GOT3 (cell line): ENCODE results near the gene CBLIF.
"Not testable (repeated sequence)": the region's sequence is repeated elsewhere in the genome, so short reads cannot be mapped to it uniquely, and the experiment has no call there.

Experiments
- DNase-seq: peaks from one replicate; lab custom pipeline; 2025; ENCODE audit warnings: mixed read lengths; lab: John Stamatoyannopoulos, UW

The CBLIF gene

DNA sequence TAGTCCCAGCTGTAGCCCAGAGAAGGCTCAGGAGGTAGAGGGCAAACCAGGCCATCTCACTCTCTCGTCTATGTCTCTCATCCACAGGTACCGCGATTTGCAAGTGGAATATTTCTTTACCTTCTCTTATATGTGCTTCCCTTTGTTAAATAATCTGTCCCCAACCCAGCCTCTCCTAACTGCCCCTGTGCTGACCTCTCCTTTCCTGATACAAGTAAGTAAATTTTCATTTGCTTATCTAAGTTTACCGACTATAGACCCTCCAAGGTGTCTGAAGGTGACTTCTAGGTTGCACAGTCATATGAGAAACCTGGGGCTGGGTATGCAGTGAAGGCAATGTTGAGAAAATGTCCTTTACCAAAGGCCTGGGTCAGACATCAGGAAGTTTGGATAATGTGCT, at the start of gene CBLIF:
Gene CBLIF, minus strand, starts transcription at position 101 of the 400 bp plus-strand sequence. Its CDS starts 46 bp downstream, at position 55.
- no peak for DNase-seq

DNA sequence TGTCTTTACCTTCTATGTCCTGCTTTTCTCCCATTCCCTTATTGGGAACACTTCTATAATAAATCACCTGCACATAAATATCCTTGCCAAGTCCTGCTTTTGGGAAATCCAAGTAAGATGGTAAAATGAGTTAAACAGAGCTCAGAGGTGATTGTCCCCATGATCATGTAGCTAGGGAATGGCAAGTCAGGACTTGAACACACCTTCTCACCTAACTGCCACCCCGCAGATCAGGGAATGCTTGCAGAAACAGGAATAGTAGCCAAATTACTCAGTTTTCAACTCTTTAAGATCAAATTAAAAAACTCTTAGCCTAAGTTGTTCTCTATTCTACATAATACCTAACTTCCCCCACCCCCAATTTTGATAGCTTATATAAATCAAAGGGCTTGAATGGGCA, 49.3 kb upstream of the CBLIF start:
- no peak for DNase-seq

DNA sequence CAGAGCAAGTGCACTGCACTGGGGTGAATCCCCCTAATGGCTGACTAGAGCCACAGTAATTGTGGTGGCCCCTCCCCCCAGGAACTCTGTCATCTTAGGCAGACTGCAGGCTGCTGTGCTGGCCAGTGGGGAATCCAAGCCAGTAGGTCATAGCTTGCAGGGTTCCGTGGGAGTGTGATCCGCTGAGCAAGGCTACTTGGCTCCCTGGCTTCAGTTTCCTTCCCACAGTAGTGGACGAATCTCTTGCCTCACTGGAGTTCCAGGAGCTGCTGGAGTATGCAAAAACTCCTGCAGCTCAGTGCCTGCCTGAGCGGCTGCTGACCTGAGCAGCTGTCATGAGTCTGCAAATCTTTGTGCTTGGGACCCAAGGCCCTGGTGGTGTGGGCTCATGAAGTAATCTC, 46.5 kb upstream of the CBLIF start:
- DNase-seq: no peak

DNA sequence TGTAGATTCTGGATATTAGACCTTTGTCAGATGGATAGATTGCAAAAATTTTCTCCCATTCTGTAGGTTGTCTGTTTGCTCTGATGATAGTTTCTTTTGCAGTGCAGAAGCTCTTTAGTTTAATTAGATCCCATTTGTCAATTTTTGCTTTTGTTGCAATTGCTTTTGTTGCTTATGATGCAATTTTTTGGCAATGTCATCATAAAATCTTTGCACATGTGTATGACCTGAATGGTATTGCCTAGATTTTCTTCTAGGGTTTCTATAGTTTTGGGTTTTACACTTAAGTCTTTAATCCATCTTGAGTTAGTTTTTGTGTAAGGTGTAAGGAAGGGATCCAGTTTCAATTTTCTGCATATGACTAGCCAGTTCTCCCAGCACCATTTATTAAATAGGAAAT, 41.9 kb upstream of the CBLIF start:
- not testable (repeated sequence) for DNase-seq

DNA sequence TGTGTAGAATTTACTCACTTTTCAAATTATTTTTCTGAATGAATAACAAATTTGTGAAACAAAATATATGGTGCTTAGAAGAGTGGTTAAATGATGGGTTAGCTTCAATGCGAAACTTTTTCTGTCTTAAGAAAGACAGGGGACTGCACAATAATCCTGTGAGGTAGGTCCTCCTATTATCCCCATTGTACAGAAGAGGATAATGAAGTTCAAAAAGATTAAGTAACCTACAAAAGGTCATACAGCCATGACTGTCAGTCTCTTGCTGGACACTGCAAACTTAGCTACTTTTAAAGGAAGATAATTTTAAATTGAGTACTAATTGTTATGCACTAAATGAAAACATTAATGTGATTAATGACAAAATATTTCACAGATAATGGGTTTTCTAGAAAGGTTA, 38.3 kb upstream of the CBLIF start:
- DNase-seq: no peak

DNA sequence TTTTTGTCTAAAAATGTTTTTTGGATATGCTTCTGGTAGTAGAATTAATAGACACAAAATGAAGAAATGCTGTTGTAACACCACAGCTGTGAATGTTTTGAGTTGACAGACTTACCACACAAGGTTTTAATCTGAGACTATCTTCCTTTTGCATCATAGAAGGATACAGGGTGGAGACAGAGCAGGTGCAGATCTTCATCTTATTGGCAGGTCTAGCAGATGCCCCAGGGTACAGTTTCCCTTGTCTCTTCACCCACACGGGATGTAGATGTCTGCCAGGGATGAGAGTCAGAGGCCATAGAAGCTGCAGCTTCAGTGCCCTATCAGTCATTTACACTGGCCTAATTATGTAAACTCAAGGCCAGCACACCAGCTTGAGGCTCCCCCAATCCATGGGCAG, 34.3 kb upstream of the CBLIF start:
- no peak for DNase-seq

DNA sequence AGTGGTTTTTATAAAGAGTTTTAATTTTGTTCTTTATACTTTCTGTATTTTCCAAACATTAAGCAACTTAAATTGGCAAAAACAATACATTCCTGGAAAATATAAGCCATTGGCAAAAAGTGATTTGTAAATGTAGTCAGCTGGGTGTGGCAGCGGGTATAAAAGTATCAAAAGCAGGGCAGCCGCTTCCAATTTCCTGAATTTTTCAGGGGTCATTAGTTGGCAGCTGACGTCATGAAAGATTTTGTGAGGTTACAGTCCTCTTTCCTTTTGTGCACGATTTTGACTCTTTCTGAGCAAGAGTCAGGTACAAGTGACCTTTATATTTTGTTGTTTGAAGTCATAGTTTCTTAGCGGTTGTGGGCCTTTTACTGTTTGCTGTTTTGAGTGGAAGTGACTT, 33.3 kb upstream of the CBLIF start, which contains the start of gene OOSP3:
Gene OOSP3, plus strand, starts transcription at position 208 of the 400 bp plus-strand sequence. Its CDS starts 27 bp downstream, at position 235.
- no peak for DNase-seq

DNA sequence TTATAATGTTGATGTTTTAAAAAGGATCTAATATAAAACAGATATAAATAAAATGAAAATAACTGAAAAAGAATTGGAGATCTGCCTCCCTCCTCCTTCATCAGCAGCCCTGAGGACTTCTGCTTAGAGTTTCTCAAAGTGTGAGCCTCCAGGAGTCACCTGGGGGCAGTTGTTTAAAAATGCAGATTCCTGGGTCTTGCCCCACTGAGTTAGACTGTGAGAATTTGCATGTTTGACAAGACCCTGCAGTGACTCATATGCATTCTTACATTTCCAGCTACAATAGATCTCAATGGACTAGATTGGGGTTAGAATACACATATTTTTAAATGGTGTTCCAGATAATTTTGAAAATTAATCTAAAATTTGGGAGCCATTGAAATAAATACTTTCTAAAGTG, 32.5 kb upstream of the CBLIF start:
- DNase-seq: no peak

DNA sequence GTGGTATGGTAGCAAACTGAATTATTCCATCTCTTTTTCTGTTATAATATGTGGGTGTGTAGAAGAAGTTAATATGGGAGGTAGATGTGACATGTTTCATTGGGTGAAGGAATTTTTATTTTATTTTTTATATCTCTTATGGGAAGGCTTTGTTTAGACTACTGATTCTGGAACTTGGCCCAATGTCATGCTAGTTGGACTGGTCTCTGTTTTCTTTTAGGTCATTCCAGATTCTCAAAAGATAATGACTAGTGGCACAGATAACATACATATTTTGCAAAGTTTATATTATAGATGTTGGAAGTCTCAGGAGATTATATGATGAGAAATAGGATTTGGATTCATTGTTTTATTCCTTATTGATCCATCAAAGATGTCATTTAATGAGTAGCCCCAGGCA, 32.0 kb upstream of the CBLIF start:
- no peak for DNase-seq

DNA sequence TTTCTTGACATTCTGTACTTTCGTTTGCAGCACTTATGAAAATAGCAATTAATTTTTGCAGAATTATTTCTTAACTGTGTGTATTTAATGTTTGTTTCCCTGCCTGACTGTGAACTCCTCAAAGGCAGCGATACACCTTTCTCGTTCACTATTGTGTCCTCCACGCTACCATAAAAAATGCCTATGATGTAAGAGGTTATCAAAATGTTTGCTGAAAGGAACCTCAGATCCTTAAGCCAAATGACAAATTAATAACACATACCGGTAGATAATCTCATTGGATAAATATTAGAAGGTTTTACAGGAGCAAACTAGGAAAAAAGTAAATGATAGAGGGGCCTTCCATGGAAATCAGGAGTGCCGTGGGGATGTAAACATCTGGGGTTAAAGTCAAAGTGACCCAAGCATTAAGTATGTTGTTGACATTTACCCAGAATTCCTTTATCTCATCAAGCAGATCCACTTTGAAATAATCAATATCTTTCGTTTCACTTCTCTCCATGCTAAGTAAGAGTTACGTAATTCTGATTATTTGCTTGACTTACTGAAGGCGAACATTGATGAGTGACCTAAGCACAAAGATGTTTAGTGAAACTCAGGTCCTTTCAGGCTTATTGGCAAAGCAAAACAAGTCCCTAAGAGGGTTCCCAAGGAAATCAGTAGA, 30.7 kb upstream of the CBLIF start:
- DNase-seq: no peak

DNA sequence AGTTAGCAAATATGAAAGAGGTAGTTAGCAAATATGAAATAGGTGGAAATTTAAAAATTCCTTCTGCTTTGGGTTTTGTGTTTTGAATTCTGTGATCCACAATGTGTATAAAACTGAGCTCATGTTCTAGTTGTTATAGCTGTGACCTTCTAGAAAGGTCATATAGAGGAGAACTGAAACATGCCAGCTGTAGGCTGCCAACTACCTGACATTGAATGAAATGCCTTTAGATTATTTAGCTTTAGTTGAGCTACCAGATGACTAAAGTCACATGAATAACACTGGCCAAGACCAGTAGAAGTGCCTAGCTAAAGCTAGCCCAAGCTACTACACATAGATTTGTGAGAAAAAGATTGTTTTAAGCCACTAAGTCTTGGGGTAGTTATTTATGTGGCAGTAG, 26.8 kb upstream of the CBLIF start:
- DNase-seq: no peak

DNA sequence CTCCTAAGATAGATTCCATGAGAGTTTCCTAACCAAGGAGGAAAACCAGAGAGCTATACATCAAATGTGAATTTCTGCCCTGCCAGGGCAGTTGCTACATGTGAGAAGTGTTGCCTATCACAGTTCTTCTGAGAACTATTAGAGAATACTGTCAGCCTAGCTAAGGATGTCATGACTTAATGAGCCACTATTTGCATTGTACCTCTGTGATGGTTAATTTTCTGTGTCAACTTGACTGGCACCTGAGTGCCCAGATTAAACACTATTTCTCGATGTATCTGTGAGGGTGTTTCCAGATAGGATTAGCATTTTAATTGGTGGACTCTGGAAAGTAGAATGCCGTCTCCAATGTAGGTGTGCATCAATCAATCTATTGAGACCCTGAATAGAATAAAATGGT, 22.6 kb upstream of the CBLIF start:
- DNase-seq: no peak

DNA sequence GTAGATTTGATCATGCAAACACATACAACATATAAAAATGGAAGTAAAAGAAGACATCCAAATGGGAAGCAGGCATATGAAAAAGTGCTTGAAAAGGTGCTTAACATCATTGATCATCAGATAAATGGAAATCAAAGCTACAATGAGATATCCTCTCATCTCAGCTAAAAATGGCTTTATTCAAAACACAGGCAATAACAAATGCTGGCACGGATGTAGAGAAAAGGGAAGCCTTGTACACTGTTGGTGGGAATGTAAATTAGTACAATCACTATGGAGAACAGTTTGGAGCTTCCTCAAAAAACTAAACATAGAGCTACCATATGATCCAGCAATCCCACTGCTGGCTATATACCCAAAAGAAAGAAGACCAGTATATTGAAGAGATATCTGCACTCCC, 21.5 kb upstream of the CBLIF start:
- DNase-seq: no peak

DNA sequence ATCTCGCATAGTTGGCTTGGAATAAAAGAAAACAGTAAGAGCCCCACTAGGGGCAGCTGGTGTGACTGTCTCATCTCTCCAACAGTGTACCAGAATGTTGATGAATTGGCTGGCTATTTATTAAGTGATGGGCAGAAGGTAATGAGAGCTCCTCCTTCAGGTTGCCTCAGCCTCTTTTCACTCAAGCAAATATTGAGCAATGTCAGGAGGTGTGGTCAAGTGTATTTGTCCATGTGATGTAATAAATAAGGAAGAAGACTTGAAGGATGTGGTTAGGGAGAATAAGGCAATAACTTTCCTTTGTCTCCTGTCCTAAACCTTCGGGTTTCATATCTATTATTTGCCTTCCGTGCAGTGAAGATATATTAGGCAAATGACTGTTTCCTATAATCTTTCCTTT, 21.1 kb upstream of the CBLIF start, which contains the start of gene TCN1:
Gene TCN1, minus strand, starts transcription at position 91 of the 400 bp plus-strand sequence. Its CDS starts 17 bp downstream, at position 74.
- DNase-seq: no peak

DNA sequence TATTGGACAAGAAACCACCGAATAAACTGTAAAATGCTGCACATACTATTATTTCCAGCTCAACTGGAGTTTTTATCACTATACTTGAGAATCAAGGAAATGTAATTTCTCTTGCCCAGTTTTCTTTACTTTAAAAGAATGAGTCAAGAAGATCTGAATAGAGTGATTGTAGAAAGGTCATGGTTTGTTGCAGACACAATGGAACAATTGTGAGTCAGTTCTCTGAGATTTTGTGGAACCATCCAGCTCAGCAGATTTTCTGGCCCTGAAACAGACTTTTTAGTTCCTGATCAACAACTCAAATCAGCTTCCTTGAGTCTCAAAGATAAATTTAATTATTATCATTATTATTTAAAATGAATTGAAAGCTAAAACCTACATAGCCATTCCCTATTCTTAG, 19.7 kb upstream of the CBLIF start:
- DNase-seq: no peak

DNA sequence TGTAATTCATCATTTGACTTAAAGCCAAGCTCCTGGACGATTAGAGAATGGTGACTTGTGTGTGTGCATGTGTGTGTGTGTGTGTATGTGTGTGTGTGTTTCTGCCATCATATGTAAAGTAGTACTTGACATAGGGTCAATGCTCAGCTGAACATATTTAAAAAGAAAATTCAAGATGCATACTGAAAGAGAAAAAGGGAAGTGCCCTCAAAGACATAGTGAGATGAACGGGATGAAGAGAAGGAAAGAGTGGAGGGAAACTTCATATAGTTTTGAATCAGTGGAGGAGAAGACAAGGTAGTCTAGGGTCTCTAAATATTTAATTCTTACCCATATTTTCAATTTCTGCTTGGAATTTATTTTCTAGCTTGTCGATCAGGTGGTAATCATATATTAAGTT, 17.0 kb upstream of the CBLIF start:
- no peak for DNase-seq

DNA sequence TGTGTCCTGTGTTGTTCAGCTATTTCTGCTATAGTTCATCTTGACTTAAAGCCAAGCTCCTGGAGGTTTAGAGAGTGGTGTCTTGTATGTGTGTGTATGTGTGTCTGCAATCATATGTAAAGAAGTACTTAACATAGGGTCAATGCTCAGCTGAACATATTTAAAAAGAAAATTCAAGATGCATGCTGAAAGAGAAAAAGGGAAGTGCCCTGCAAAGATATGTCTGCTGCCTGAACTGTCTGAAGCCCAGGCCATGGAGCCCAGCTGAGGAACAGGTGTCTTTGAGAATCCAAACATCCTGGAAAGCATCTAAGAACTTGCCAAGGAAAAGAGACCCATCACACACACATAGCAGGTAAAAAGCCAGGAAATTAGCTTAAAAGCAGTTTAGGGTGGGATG, 14.4 kb upstream of the CBLIF start:
- no peak for DNase-seq

DNA sequence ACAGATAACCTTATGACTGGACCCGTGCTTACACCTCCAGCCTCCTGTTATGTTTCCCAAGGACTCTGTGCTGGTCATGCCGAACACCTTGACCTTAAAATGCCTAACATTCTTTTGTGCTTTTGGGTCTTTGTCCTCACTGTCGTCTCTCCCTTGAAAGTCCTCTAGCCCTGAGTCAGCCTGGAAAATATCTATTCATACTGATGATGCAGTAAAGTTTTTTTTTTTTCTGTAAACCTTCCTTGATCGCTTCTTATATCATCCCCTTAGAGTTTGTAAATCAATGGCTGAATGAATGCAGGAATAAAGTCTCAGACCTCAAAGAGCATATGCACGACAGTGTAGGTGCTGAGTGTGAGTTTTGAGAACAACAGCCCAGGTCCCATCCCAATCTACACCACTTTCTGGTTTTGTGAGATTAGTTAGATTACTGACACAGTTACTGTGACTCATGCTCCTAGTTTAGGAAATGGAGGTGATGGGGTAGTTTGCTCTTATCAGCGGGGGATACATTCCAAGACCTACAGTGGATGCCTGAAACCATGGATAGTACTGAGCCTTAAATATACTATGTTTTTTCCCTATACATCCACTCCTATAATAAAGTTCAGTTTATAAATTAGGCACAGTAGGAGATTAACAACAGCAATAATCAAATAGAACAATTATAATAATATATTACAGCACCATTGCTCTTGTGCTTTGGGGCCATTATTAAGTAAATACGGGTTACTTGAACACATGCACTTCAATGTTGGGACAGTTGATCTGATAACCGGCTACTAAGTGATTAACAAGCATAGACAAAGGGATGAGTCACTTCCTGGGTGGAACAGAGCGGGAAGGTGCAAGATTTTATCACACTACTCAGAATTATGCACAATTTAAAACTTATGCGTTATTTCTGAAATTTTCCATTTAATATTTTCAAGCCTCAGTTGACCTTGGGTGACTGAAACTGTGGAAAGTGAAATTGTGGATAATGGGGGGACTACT, 12.4 kb upstream of the CBLIF start:
- no peak for DNase-seq

DNA sequence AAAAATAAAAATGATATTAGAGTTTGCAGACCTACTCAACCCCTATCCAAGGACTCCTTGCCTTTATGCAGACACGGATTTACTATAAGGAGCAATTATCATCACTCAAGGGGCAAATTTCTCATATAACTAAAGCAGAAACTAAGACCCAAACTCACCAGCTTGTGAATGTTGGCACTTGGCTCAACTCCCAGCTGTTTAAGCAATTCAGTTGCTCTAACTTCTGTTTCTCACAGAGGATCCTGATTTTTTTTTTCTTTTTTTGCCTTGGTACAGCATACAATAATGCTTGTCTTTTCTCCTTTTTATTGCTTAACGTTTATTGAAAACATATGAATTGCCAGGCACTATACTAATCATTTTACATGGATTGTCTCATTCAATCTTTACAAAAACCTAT, 9.6 kb upstream of the CBLIF start:
- DNase-seq: no peak

DNA sequence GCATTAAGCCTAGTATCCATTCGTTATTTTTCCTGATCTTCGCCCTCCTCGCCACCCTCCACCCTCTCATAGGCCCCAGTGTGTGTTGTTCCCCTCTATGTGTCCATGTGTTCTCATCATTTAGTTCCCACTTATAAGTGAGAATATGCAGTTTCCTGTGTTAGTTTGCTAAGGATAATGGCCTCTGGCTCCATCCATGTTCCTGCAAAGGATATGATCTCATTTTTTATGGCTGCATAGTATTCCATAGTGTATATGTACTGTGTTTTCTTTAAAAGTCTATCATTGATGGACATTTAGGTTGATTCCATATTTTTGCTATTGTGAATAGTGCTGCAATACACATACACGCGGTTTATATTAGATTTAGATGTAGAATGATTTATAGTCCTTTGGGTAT, 6.1 kb upstream of the CBLIF start:
- not testable (repeated sequence) for DNase-seq

DNA sequence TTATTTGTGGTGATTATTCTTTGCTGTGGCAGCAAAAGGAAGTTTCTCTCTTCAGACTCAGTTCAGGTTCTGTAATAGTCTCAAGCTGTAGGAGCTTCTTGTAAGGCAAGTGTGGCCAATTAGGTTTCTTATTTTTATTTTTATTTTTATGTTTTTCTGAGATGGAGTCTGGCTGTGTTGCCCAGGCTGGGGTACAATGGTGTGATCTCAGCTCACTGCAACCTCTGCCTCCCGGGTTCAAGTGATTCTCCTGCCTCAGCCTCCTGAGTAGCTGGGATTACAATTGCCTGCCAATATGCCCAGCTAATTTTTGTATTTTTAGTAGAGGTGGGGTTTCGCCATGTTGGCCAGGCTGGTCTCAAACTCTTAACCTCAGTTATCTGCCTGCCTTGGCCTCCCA, 4.3 kb upstream of the CBLIF start:
- DNase-seq: not testable (repeated sequence)

DNA sequence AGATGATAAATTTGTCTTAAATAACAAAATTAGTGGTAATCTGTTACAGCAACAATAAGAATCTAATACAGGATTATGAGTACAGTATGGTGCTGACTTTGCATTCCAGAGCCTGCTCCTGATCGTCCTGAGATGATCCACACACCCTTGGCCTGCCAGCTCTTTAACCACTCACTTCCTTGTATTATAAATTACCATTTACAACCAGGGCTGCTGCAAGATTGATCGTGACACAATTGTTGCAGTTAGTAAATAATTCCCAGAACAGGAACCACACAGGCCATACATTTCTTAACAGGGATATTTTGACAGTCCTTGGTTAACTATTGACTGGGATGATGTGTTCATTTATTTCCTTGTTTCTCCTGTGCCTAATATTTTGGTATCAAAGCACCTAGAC, 3.8 kb upstream of the CBLIF start:
- DNase-seq: no peak

DNA sequence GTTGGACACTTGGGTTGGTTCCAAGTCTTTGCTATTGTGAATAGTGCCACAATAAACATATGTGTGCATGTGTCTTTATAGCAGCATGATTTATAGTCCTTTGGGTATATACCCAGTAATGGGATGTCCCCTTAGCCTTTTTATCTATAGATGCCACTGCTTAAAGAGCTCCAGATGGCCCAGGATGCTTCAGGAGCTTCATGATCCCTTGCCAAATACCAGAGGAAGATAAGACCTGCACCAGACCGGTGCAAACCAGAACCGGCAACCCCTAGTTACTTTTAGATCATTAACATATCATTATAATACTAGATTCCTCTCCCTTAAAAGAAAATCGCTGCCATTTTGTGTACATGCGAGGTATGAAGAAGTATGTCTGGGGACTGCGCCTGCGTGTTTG, 3.1 kb upstream of the CBLIF start:
- DNase-seq: not testable (repeated sequence)
